Nephron (organoid): ENCODE results near the gene SLC8A3.

Source experiments
- H3K27ac Mint-ChIP-seq, 3 experiments: 2 replicates each; pipeline ENCODE4 v1.8.0; 2020; ENCODE audit warnings: mixed read lengths in 3 of 3, mild to moderate bottlenecking in 2 of 3, moderate library complexity in 1 of 3
- H3K27me3 Mint-ChIP-seq: 2 replicates; pipeline ENCODE4 v1.8.0; 2021; ENCODE audit warnings: low read depth, mild to moderate bottlenecking, moderate library complexity, mixed read lengths
- H3K36me3 Mint-ChIP-seq: 2 replicates; pipeline ENCODE4 v1.8.0; 2020; ENCODE audit warnings: low read depth, mixed read lengths
- H3K4me1 Mint-ChIP-seq: 2 replicates; pipeline ENCODE4 v1.8.0; 2020; ENCODE audit warnings: mixed read lengths
- H3K4me3 Mint-ChIP-seq, 3 experiments: 2 replicates each; pipeline ENCODE4 v1.8.0; 2020; ENCODE audit warnings: mild to moderate bottlenecking in 3 of 3, mixed read lengths in 3 of 3, moderate library complexity in 2 of 3
- H3K9me3 Mint-ChIP-seq: 2 replicates; pipeline ENCODE4 v1.8.0; 2020; ENCODE audit warnings: mixed read lengths
- TF ChIP-seq, protein P1 (sequence below), 3 experiments: fragments of 200-600 bp; sonication (generic); IDR thresholded peaks; one replicate each; pipeline ENCODE4 v1.5.0; 2021; ENCODE audit warnings: antibody characterized with exemption in 3 of 3; ENCODE audit not compliant: unreplicated experiment in 3 of 3

SLC8A3 gene

GRCh38 chr14:70168406-70168805 lies 20.3 kb downstream of the SLC8A3 start:
- H3K9me3 Mint-ChIP-seq, result no peaks in the 10 kb centered on the region
- H3K27ac Mint-ChIP-seq, result no peak overlapping the region
- TF ChIP-seq, protein P1, sequence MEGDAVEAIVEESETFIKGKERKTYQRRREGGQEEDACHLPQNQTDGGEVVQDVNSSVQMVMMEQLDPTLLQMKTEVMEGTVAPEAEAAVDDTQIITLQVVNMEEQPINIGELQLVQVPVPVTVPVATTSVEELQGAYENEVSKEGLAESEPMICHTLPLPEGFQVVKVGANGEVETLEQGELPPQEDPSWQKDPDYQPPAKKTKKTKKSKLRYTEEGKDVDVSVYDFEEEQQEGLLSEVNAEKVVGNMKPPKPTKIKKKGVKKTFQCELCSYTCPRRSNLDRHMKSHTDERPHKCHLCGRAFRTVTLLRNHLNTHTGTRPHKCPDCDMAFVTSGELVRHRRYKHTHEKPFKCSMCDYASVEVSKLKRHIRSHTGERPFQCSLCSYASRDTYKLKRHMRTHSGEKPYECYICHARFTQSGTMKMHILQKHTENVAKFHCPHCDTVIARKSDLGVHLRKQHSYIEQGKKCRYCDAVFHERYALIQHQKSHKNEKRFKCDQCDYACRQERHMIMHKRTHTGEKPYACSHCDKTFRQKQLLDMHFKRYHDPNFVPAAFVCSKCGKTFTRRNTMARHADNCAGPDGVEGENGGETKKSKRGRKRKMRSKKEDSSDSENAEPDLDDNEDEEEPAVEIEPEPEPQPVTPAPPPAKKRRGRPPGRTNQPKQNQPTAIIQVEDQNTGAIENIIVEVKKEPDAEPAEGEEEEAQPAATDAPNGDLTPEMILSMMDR (IDR thresholded peaks at IDR 0.05; ENCODE audit: unreplicated experiment in 3 of 3), result no peak
- no peaks in the 10 kb centered on the region for H3K4me1 Mint-ChIP-seq
- H3K36me3 Mint-ChIP-seq, result no peaks in the 10 kb centered on the region
- H3K4me3 Mint-ChIP-seq, result no peak overlapping the region
- H3K27me3 Mint-ChIP-seq, result peaks cover 3% of the 10 kb centered on the region

- peaks cover 3% of the 10 kb centered on the region for H3K27me3 Mint-ChIP-seq
- H3K4me3 Mint-ChIP-seq, result no peak overlapping the region
- H3K4me1 Mint-ChIP-seq, result no peaks in the 10 kb centered on the region
- no peak overlapping the region for H3K27ac Mint-ChIP-seq
- no peaks in the 10 kb centered on the region for H3K9me3 Mint-ChIP-seq
- H3K36me3 Mint-ChIP-seq, result no peaks in the 10 kb centered on the region
- TF ChIP-seq, protein P1 (IDR thresholded peaks at IDR 0.05; ENCODE audit: unreplicated experiment in 3 of 3), result no peak
Observed at GRCh38 chr14:70166530-70167203, 22.1 kb downstream of the SLC8A3 start.

GRCh38 chr14:70162358-70162757 lies 26.4 kb downstream of the SLC8A3 start:
- Mint-ChIP-seq H3K4me3 (no peak overlapping the region), H3K27me3 (peaks cover 8% of the 10 kb centered on the region), H3K9me3 (no peaks in the 10 kb centered on the region), H3K36me3 (no peaks in the 10 kb centered on the region), H3K4me1 (no peaks in the 10 kb centered on the region), H3K27ac (no peak overlapping the region)
- TF ChIP-seq, protein P1 (IDR thresholded peaks at IDR 0.05; ENCODE audit: unreplicated experiment in 3 of 3), result no peak

DNA sequence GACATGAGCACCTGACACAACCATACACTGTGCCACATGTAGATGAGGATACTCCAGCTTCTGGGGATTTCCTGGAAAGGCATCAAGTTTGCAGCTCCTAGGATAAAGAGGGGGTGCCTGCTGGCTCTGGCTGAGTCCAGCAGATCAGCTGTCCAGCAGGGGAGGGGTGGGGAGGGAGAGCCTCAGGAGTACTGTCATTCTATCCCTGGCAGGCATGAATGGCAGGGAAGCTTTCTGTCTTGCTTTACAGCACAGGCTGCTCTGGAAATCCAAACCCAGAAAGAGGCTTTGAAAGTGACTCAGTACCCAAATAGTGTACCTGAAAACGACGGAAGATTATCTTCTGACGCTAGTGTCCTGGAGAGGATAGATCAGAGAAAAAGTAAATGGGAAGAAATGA lies 32.2 kb downstream of the SLC8A3 start:
- H3K9me3 Mint-ChIP-seq, result no peaks in the 10 kb centered on the region
- TF ChIP-seq, protein P1 (IDR thresholded peaks at IDR 0.05; ENCODE audit: unreplicated experiment in 3 of 3), result no peak

GRCh38 chr14:70152704-70153103 lies 36.0 kb downstream of the SLC8A3 start:
- TF ChIP-seq, protein P1 (IDR thresholded peaks at IDR 0.05; ENCODE audit: unreplicated experiment in 3 of 3), result no peak
- no peaks in the 10 kb centered on the region for H3K36me3 Mint-ChIP-seq
- no peak overlapping the region for H3K27ac Mint-ChIP-seq
- H3K4me1 Mint-ChIP-seq, result no peaks in the 10 kb centered on the region
- no peak overlapping the region for H3K4me3 Mint-ChIP-seq
- H3K9me3 Mint-ChIP-seq, result no peaks in the 10 kb centered on the region
- peaks cover 8% of the 10 kb centered on the region for H3K27me3 Mint-ChIP-seq

More for the DNA sequence above, 32.2 kb downstream of the SLC8A3 start:
- Mint-ChIP-seq H3K4me3 (no peak overlapping the region), H3K4me1 (no peaks in the 10 kb centered on the region), H3K36me3 (no peaks in the 10 kb centered on the region), H3K27me3 (peaks cover 12% of the 10 kb centered on the region), H3K27ac (no peak overlapping the region)

GRCh38 chr14:70152081-70152480 lies 36.7 kb downstream of the SLC8A3 start:
- Mint-ChIP-seq H3K9me3 (no peaks in the 10 kb centered on the region), H3K27ac (no peak overlapping the region), H3K27me3 (peaks cover 8% of the 10 kb centered on the region), H3K36me3 (no peaks in the 10 kb centered on the region), H3K4me1 (no peaks in the 10 kb centered on the region), H3K4me3 (no peak overlapping the region)
- TF ChIP-seq, protein P1 (IDR thresholded peaks at IDR 0.05; ENCODE audit: unreplicated experiment in 3 of 3), result no peak
